Transverse colon (tissue), 4 donors: ENCODE measurements around the gene CRACDL. TPM values are rescaled to one million over a fixed set of nuclear protein-coding genes. Genes with fewer than 3 reads are reported as not detected.

Experiments
- DNase-seq: peaks from one replicate; pipeline ENCODE4 v3.0.0-alpha.2; 2019
- H3K27ac ChIP-seq, 4 donors: fragments of 200-600 bp; sonication (generic); 2 replicates each; pipeline ENCODE4 v1.5.1; 2016 to 2018; ENCODE audit warnings: inconsistent platforms in 4 of 4
- H3K27me3 ChIP-seq: fragments of 200-600 bp; sonication (generic); 2 replicates; pipeline ENCODE4 v1.5.1; 2017; ENCODE audit warnings: inconsistent platforms
- H3K36me3 ChIP-seq, 4 donors: fragments of 200-600 bp; sonication (generic); 2 replicates each; pipeline ENCODE4 v1.5.1; 2017 to 2019; ENCODE audit warnings: inconsistent platforms in 4 of 4
- H3K4me1 ChIP-seq, 4 donors: fragments of 200-600 bp; sonication (generic); 2 replicates each; pipeline ENCODE4 v1.5.1; 2017 to 2020; ENCODE audit warnings: inconsistent platforms in 4 of 4
- H3K4me3 ChIP-seq, 4 donors: fragments of 200-600 bp; sonication (generic); 1 replicate in 1 of 4; 2 replicates in 3 of 4; pipeline versions ENCODE4 v1.5.1 to v1.6.1; 2017 to 2019; ENCODE audit warnings: inconsistent platforms in 4 of 4
- H3K9me3 ChIP-seq, 2 donors: fragments of 200-600 bp; sonication (generic); 2 replicates each; pipeline ENCODE4 v1.5.1; 2017 to 2019; ENCODE audit warnings: inconsistent platforms in 2 of 2
- EP300 ChIP-seq: sonication (generic); formaldehyde crosslinking; IDR thresholded peaks from one replicate; pipeline ENCODE4 v1.6.1; 2017; ENCODE audit warnings: antibody characterized with exemption, low read depth
- POLR2A ChIP-seq: fragments of 450-650 bp; IDR thresholded peaks from one replicate; pipeline ENCODE4 v1.6.1; 2016; ENCODE audit warnings: antibody characterized with exemption, mild to moderate bottlenecking, moderate library complexity
- POLR2AphosphoS5 ChIP-seq, 3 donors: sonication (generic); formaldehyde crosslinking; IDR thresholded peaks; one replicate each; pipeline ENCODE4 v1.6.1; 2016; ENCODE audit warnings: antibody characterized with exemption in 3 of 3
- WGBS, 2 donors: methylation state at CpG; one replicate each; pipeline ENCODE4 v1.1.5; 2018; ENCODE audit warnings: low coverage in 1 of 2; 5-methylcytosine and 5-hydroxymethylcytosine counted together
- in situ Hi-C, 4 donors: fragments of 200-750 bp; cut with MboI; loops; one replicate each; pipeline versions ENCODE4 v1.15.0 to v1.15.1; 2017; ENCODE audit warnings: low sequenced_read_pairs in 3 of 4, low pct_ligation_motif_present in 1 of 4, low pct_unique_long_range_greater_than_20kb in 1 of 4
- intact Hi-C: fragments of 100-400 bp; cut with DNase I; formaldehyde crosslinking; loops from one replicate; pipeline ENCODE4 v1.15.1; 2023; ENCODE audit warnings: low total_unique reads
- small RNA-seq, 4 donors: library from RNA; depleted of rRNA; stranded (forward); fragments of <200 nt; gene quantifications; one replicate each; pipeline ENCODE3, GENCODE V24; 2016
- total RNA-seq, 4 donors: library from RNA; depleted of rRNA; stranded (reverse); fragments of >200 nt; gene quantifications; one replicate each; pipeline ENCODE4 v1.1.0, GENCODE V29; 2016
- TF ChIP-seq, protein P1 (sequence below), 5 experiments: fragments of 200-600 bp in 3 of 5; fragments of 450-650 bp in 2 of 5; sonication (generic) in 3 of 5; IDR thresholded peaks; 1 replicate in 2 of 5; 2 replicates in 3 of 5; pipeline ENCODE4 v1.5.1; 2016 to 2017; ENCODE audit warnings: antibody characterized with exemption in 5 of 5, inconsistent platforms in 3 of 5, mild to moderate bottlenecking in 2 of 5, moderate library complexity in 1 of 5

Gene CRACDL
- total RNA-seq, 4 donors from 2014 or later: 15.1 to 21.3 (median 16.9) TPM

- 73% methylated on average over 8 of the region's 8 CpGs; no CpG with 5 or more reads in 1 of the 2 donors for WGBS, 2 donors
- intact Hi-C loops: no loop called here
- no peaks in the 10 kb centered on the region for H3K36me3 ChIP-seq
- no peak for TF ChIP-seq EP300
- TF ChIP-seq, protein P1, sequence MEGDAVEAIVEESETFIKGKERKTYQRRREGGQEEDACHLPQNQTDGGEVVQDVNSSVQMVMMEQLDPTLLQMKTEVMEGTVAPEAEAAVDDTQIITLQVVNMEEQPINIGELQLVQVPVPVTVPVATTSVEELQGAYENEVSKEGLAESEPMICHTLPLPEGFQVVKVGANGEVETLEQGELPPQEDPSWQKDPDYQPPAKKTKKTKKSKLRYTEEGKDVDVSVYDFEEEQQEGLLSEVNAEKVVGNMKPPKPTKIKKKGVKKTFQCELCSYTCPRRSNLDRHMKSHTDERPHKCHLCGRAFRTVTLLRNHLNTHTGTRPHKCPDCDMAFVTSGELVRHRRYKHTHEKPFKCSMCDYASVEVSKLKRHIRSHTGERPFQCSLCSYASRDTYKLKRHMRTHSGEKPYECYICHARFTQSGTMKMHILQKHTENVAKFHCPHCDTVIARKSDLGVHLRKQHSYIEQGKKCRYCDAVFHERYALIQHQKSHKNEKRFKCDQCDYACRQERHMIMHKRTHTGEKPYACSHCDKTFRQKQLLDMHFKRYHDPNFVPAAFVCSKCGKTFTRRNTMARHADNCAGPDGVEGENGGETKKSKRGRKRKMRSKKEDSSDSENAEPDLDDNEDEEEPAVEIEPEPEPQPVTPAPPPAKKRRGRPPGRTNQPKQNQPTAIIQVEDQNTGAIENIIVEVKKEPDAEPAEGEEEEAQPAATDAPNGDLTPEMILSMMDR (IDR thresholded peaks at IDR 0.05): no peak
- no peaks in the 10 kb centered on the region for H3K9me3 ChIP-seq
- DNase-seq: no peak
- no peak overlapping the region for H3K4me3 ChIP-seq
- in situ Hi-C loops: no loop called here
- H3K4me1 ChIP-seq: peaks cover 0 to 8% (median 6%) of the 10 kb centered on the region in 4 donors
- no peaks in the 10 kb centered on the region for H3K27me3 ChIP-seq
- peak overlapping the region in 1 of 4 donors; percentile 18 for H3K27ac ChIP-seq
Measured at GRCh38 chr2:98747888-98748287, 188.1 kb downstream of the CRACDL start.

DNA sequence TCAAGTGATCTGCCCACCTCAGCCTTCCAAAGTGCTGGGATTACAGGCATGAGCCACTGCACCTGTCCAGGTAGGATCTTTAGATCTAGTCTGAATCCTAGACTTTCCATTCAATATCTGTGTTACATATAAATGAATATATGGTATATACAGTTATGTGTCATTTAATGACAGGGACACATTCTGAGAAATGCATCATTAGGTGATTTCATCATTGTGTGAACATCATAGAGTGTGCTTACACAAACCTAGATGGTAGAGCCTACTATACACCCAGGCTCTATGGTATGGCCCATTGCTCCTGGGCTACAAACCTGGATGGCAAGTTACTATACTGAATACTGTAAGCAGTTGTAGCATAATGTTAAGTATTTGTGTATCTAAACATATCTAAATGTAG is 189.6 kb downstream of the CRACDL start:
- in situ Hi-C loops: no loop called here
- Histone ChIP-seq H3K4me3 (no peak overlapping the region), H3K27me3 (no peaks in the 10 kb centered on the region), H3K4me1 (peaks cover 0 to 8% (median 6%) of the 10 kb centered on the region in 4 donors), H3K27ac (no peak overlapping the region), H3K36me3 (no peaks in the 10 kb centered on the region), H3K9me3 (no peaks in the 10 kb centered on the region)
- DNase-seq: no peak
- intact Hi-C loops: no loop called here
- TF ChIP-seq POLR2A: no peak
- TF ChIP-seq EP300: no peak
- TF ChIP-seq, protein P1 (IDR thresholded peaks at IDR 0.05): no peak
- TF ChIP-seq POLR2AphosphoS5 (IDR thresholded peaks at IDR 0.05): no peak

DNA sequence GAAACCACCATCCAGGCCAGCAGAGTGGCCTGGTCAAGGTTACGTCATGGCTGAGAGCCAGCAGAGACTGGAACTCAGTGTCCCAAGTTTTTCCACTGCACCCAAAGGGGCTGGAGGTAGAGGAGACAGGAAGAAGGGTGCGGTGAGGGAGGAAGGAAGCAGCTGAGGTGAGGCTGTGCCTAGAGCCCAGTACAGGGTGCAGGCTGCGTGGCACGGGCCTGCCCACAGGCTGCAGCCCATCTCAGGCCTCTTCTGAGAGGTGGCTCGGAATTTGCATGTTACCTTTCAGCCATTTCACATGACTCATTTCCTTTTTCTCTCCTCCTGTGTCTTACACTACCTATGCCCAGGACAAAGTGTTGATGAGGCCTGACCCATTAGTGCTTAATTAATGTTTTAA is 191.4 kb downstream of the CRACDL start:
- in situ Hi-C loops (no loop called here), intact Hi-C loops (no loop called here)
- peaks cover 0 to 8% (median 6%) of the 10 kb centered on the region in 4 donors for H3K4me1 ChIP-seq
- H3K9me3 ChIP-seq: no peaks in the 10 kb centered on the region
- DNase-seq: no peak
- no peak overlapping the region for H3K27ac ChIP-seq
- H3K36me3 ChIP-seq: no peaks in the 10 kb centered on the region
- no peak overlapping the region for H3K4me3 ChIP-seq
- TF ChIP-seq, protein P1 (IDR thresholded peaks at IDR 0.05): no peak
- TF ChIP-seq POLR2A: no peak
- no peak for TF ChIP-seq EP300
- TF ChIP-seq POLR2AphosphoS5 (IDR thresholded peaks at IDR 0.05): no peak
- H3K27me3 ChIP-seq: no peaks in the 10 kb centered on the region
- WGBS, 2 donors: 78% methylated on average over 5 of the region's 5 CpGs; no CpG with 5 or more reads in 1 of the 2 donors

Small RNA genes within 50 kb of the gene (small RNA-seq; reads per million reads assigned to genes)
- gene RNU4-84P (0 to 0.12 (median 0) reads per million in 4 donors), gene RNU7-46P (0 reads per million in 4 donors)

Other genes with a start within 250 kb of the CRACDL start
- gene MGAT4A, start 205.1 kb downstream of the CRACDL start, total RNA-seq: 100 to 1,000 TPM in 3 of 4 donors, 10 to 100 TPM in 1; 29.9 to 237 (median 124) TPM
- gene C2orf15, start 205.5 kb upstream of the CRACDL start, total RNA-seq: 1 to 10 TPM in 2 of 4 donors, under 1 TPM in 1, not detected in 1; 0.82 to 3.7 (median 1.8) TPM
- 10 to 100 TPM in 3 of 4 donors, 1 to 10 TPM in 1; 7.5 to 18.5 (median 13.6) TPM for gene TSGA10, start 218.7 kb upstream of the CRACDL start, total RNA-seq
- gene LIPT1, start 218.7 kb upstream of the CRACDL start, total RNA-seq: 10 to 100 TPM in 1 of 4 donors, 1 to 10 TPM in 2, not detected in 1; 6.0 to 19.9 (median 7.8) TPM
- gene MITD1, start 244.8 kb upstream of the CRACDL start, total RNA-seq: 10 to 100 TPM in 3 of 4 donors, 1 to 10 TPM in 1; 5.0 to 30.6 (median 24.0) TPM
- gene MRPL30, start 245.0 kb upstream of the CRACDL start, total RNA-seq: 10 to 100 TPM; 12.5 to 23.0 (median 17.6) TPM